Skin epidermis (tissue), 12 donors: ENCODE data around the gene EPS15.
A peak's percentile ranks its signal among the peaks of the same experiment; 100 is the strongest.

Experiments used
- H3K27ac ChIP-seq, 21 experiments: fragments of 200-600 bp; sonication (generic) in 11 of 21; one replicate each; pipeline ENCODE4 v1.5.0; 2020; ENCODE audit warnings: mild to moderate bottlenecking in 3 of 21, inconsistent platforms in 2 of 21, moderate library complexity in 2 of 21
- H3K4me3 ChIP-seq, 7 experiments: fragments of 200-600 bp; sonication (generic) in 2 of 7; one replicate each; pipeline ENCODE4 v1.5.0; 2020; ENCODE audit warnings: inconsistent platforms in 2 of 7, mild to moderate bottlenecking in 2 of 7, moderate library complexity in 1 of 7

Gene EPS15

GRCh38 chr1:51347398-51348146, 171.5 kb downstream of the EPS15 start:
- H3K27ac ChIP-seq, result no peak overlapping the region
- no peak overlapping the region for H3K4me3 ChIP-seq

- Histone ChIP-seq H3K27ac (no peak overlapping the region), H3K4me3 (no peak overlapping the region)
Measured at GRCh38 chr1:51346086-51346942, 172.8 kb downstream of the EPS15 start.

DNA sequence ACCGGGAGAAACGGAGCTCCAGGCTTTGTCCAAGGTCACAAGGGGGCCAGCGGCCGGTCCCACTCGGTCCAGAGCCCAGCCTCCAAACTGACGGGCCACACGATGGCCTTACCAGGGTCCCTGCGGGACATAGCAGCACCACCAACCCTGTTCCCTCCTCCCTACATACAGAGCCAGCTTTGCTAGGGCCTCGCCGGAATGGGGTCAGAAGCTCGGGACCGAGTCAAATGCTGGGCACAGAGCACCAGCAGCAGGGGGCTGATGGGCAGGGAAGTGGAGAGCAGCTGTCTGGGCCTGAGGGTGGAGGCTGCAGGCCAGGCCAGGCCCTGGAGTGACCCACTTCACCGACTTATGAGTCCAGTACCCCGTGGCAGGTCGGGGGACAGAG, 173.8 kb downstream of the EPS15 start:
- peak overlapping the region in 3 of 7 experiments; percentile 24 to 31 (median 27) for H3K4me3 ChIP-seq

GRCh38 chr1:51344602-51345299, 174.3 kb downstream of the EPS15 start:
- H3K4me3 ChIP-seq, result peak overlapping the region; percentile 8 to 39 (median 24)
- H3K27ac ChIP-seq, result peak overlapping the region in 13 of 21 experiments; percentile 12 to 81 (median 58)

More for the DNA sequence above, 173.8 kb downstream of the EPS15 start:
- H3K27ac ChIP-seq, result peak overlapping the region in 2 of 21 experiments; percentile 34 to 81

DNA sequence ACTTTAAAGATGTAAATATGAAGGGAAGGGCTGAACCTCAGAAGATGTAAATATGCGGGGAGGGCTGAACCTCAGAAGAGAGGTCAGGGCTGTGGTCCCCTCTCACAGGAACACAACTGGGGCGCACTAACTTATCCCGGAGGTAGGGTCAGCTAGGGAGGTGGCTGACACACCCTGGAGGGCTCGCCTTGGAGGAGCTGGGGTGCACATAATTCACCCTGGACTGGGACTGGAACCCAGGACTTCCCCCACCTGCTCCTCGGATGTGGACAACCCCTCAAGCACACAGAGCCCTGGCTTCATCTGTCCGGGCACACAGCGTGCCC, 174.8 kb downstream of the EPS15 start:
- H3K27ac ChIP-seq, result peak overlapping the region in 8 of 21 experiments; percentile 34 to 81 (median 60)
- peak overlapping the region in 6 of 7 experiments; percentile 8 to 39 (median 26) for H3K4me3 ChIP-seq

DNA sequence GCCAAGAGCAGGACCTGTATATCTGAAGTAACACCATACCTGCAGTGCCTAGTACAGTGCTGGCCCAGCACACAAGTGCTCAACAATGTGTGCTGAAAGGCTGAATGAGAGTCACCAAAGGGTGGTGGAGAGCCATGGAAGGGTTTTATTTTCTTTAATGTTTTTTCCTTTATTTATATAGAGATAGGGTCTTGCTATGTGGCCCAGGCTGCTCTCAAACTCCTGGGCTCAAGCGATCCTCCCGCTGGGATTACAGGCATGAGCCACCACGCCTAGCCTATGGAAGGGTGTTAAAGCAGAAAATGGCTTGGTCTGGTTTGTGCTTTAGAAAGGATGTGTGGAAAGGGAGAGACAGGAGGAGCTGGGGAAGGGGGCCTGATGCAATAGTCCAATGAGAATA, 175.4 kb downstream of the EPS15 start:
- no peak overlapping the region for H3K27ac ChIP-seq
- H3K4me3 ChIP-seq, result no peak overlapping the region

DNA sequence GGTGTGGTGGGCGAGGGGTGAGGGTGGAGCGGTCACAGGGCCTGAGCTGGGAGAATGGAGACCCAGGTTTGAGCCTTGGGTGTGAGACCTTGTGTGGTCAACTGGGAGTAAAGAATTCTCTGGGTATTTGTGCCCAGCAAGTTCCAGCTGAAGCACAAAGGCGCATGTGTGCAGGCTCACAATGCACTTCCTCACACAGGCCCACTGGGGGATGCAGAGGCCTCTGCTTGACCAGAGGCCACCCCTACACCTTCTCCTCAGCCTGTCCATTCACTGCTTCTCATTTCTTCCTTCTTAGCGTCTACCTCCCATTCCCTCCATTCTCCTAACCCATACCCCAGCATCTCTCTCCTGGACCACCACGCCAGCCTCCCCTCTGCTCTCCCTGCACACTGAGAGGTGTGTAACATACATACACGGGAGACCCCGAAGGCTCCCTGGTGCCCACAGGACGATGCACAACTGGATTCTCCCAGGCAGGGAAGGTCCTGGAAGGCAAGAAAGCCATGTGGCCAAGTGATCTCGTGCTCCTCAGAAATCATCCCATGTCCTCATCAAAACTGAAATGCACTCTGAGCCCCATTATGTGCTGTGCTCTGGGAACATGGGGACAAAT, 176.4 kb downstream of the EPS15 start:
- no peak overlapping the region for H3K27ac ChIP-seq
- no peak overlapping the region for H3K4me3 ChIP-seq

- Histone ChIP-seq H3K4me3 (no peak overlapping the region), H3K27ac (no peak overlapping the region)
Measured at GRCh38 chr1:51341876-51342496, 177.1 kb downstream of the EPS15 start.

DNA sequence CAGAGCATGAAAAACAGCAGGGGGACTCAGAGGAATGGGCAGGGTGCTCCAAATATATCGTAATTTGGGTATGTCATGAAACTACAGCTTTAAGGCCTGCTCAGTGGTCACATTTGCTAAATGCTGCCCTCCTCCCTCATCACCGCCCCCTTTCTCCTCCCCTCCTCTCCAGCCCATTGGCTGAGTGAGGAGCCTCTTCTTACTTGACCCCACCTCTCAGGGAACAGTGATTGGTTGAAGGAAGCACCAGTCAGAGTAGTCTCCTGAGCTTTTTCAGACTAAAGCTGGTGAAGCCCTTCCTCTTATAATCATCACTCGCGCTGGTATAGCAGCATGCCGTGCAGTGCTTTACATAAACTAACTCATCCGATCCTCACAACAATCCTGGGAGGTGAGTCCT, 178.7 kb downstream of the EPS15 start:
- Histone ChIP-seq H3K4me3 (no peak overlapping the region), H3K27ac (no peak overlapping the region)

GRCh38 chr1:51336711-51337110, 182.4 kb downstream of the EPS15 start:
- Histone ChIP-seq H3K27ac (peak overlapping the region in 4 of 21 experiments; percentile 5 to 67 (median 54)), H3K4me3 (no peak overlapping the region)

DNA sequence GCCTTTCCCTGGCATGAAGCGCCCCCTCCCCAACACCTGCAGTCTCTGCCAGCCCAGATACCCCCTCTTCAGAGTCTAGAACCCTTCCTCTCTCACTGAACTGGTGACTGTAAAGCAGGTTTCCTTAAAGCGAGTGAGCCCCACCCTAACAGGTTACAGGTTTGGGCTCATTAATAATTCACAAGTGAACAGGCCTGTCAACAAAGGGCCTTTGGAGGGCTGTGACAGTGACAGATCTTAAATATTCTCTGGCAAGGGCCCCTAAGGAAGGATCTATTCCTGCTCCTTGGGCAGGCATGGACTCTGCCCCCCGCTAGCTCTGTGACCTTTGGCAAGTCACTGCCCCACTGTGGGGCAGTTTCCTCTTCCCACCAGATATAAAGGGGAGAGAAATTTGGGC, 183.1 kb downstream of the EPS15 start:
- Histone ChIP-seq H3K4me3 (no peak overlapping the region), H3K27ac (peak overlapping the region in 9 of 21 experiments; percentile 5 to 67 (median 51))

DNA sequence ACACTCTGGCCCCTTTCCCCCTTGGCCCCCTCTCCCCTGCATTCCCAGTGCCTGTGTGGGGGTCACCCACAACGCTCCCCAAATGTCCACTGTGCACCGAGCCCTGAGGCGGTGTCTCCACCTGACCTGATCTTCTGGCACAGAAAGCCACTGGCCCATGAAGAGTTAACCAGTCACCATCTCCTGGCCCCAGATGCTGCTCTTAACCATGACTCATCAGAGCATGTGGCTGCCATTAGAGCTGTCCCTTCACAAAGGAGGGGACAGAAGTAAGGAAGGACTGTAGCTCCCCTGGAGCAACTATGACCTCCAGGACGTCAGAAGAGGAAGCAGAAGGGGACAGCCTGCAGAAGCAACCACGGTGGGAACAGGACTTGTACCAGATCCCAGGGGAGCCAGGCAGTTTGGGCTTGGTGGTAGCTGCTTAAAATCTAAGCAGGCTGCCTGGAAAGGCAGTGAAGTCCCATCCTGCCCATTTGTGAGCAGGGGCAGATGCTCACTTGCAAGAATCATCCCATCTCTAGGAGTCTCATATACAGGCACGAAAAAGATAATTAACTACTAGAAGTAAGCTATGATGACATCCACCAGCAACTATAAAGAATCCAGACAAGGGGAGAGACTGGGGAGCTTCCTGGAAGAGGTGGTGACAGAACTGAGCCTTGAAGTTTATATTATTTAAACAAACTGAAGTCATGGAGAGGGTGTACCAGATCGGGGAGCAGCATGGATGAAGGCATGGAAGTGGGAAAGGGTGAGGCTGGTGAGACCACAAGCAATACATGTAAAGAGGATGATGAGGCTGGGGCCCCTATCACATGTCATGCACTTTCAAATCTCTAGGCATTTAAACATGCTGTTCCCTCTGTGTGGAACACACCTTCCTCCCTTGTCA, 187.6 kb downstream of the EPS15 start:
- H3K27ac ChIP-seq, result peak overlapping the region in 11 of 21 experiments; percentile 6 to 69 (median 57)
- H3K4me3 ChIP-seq, result peak overlapping the region in 1 of 7 experiments; percentile 25

- H3K4me3 ChIP-seq, result peak within 1 kb of the TSS; percentile 25 to 48 (median 30)
- H3K27ac ChIP-seq, result peak within 1 kb of the TSS in 14 of 21 experiments; percentile 23 to 69 (median 51)
Measured at GRCh38 chr1:51330331-51331201, 188.5 kb downstream of the EPS15 start, which contains the start of gene TTC39A. Gene TTC39A, minus strand, starts transcription at chr1:51330562. Its CDS starts 85 bp downstream, at chr1:51330477.

DNA sequence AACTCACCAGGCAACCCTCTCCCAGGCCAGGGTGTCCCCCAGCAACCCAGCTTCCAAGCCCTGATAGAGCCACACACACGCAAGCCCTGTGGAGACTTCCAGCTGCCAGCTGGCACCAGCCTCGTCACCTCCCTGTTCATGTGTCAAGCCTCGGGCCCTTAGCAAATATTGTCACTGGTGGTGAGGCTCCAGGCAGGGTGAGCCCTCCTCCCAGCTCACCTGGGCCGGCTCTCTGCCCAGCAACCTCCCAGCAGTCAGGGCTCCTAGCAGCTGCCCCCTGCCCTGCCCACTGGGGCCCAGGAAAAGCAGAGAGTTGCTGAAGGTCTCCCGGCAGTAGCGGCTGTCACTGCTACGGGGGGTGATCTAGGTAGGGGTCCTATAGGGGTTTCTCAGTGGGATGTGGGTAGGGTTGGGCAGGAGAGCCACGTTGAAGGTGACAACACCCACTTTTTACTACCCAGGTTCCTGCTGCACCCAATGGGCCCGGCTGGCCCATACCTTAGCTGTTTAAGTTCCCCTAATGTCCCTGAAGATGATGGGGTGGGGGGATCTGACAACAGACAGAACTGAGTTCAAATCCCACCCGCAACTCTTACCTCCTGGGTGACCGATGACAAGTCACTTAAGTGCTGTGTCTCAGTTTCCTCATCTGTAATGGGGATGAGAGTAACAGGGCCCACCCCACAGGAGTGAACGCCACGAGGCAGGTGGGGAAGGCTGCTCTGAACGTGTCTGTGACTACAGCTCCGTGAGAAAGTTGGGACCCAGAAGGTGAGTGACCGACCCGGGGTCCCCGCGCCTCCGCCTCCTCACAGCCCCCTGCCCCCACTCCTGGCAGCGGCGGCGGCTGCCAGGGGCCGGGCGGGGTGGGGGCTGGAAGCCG, 189.4 kb downstream of the EPS15 start:
- H3K27ac ChIP-seq, result peak overlapping the region in 3 of 21 experiments; percentile 9 to 45 (median 35)
- peak overlapping the region in 3 of 7 experiments; percentile 10 to 48 (median 37) for H3K4me3 ChIP-seq

DNA sequence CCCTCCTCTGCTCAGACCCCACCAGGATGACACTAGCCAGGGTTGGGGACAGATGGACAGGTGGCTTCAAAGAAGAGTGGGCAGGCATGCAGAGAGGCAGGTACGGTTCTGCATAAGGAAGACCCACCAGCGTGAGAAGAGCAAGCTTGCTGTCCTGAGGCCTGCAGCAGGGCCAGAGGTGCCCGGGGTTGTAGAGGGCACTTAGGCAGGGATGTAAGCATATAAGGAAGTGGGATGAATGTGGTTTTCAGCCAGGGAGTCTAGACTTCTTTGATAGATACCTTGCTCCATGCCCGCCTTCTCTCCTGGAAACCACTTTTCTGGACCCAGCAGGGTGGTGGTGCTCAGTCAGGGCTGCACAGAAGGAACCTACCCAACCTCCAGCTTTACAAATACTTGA, 190.1 kb downstream of the EPS15 start:
- no peak overlapping the region for H3K27ac ChIP-seq
- no peak overlapping the region for H3K4me3 ChIP-seq

GRCh38 chr1:51328279-51328678, 190.8 kb downstream of the EPS15 start:
- H3K27ac ChIP-seq, result no peak overlapping the region
- no peak overlapping the region for H3K4me3 ChIP-seq
